Adipocyte (in vitro differentiated cells): Measurements from ENCODE around the gene GRHL1.

Experiments used
- DNase-seq: peaks from one replicate; pipeline ENCODE4 v3.0.0-alpha.2; 2015; ENCODE audit warnings: low read depth
- H3K27me3 ChIP-seq: replicated peaks from 2 replicates; pipeline ENCODE4 v1.7.0; 2013; ENCODE audit warnings: mild to moderate bottlenecking, low read length, moderate library complexity; ENCODE audit not compliant: control insufficient read depth, insufficient read depth
- H3K36me3 ChIP-seq: 2 replicates; pipeline ENCODE4 v1.7.0; 2013; ENCODE audit warnings: low read length, mild to moderate bottlenecking, moderate library complexity; ENCODE audit not compliant: control insufficient read depth, insufficient read depth, severe bottlenecking
- H3K4me1 ChIP-seq: 2 replicates; pipeline ENCODE4 v1.7.0; 2013; ENCODE audit warnings: mild to moderate bottlenecking, low read length, moderate library complexity; ENCODE audit not compliant: control insufficient read depth, insufficient read depth
- H3K4me3 ChIP-seq: 2 replicates; pipeline ENCODE4 v1.7.0; 2013; ENCODE audit warnings: mild to moderate bottlenecking, low read length, moderate library complexity
- H3K9ac ChIP-seq: 2 replicates; pipeline ENCODE4 v1.7.0; 2013; ENCODE audit warnings: mild to moderate bottlenecking, low read length, moderate library complexity
- H3K9me3 ChIP-seq: 2 replicates; pipeline ENCODE4 v1.7.0; 2013; ENCODE audit warnings: mild to moderate bottlenecking, low read length, moderate library complexity; ENCODE audit not compliant: control insufficient read depth

Gene GRHL1

DNA sequence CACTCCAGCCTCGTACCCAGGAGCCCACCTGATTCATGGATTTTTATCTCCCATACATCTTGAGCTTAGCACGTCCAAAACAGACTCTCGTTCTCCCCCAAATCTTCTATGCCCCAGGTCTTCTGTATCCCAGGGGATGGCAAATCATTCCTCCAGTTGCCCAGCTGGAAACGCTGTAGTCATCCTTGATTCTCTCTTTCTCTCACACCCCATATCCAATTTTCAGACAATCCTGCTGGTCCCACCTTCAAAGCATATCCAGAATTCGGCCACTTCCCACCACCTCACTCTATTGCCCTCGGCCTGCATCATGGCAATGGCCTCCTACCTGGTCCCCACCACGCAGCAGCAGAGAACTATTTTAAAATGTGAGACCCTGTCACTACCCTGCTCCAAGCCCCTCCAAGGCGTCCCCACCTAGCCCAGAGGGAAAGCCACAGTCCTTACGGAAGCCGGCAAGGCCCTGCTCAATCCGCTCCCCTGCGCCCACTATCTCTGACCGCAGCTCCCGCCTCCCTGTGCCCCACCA lies 1.4 kb upstream of the GRHL1 start:
- Histone ChIP-seq H3K4me3 (no peak overlapping the region), H3K36me3 (no peaks in the 10 kb centered on the region), H3K27me3 (peaks cover 8% of the 10 kb centered on the region), H3K4me1 (peaks cover 7% of the 10 kb centered on the region), H3K9ac (no peak overlapping the region), H3K9me3 (no peaks in the 10 kb centered on the region)
- no peak for DNase-seq

DNA sequence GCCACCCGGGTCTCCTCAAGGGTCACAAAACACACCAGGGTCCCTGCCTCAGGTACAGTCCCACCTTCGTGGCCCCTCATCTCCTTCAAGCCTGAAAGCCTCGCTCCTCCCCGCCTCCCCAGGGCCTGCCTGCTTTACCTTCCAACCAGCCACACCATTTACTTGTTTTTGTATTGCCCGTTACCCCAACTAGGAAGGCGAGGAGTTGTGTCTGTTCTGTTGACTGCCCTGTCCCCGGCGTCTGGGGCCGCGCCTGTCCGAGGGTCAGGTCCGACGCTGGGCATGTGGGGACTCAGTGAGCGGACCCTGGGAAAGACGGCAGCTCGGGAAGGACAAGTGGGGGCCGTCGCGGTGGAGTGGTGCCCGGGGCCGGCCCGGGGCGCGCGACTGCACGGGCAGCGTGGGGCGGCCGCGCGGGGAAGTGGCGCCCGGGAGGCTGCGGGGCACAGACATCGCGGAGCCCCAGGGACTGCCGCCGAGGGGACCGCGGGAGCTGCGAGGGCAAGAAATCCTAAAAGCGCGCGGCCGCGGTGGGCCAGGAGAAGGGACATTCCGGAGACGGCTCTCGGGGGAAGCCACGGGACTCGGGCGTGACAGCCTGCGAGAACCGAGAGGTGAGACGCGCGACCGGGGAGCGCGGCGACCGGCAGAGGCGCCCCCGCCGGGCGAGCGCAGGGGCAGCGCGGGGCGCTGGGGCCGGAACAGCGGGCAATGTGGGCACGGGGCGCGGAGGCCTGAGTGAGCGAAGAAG lies 797 bp upstream of the GRHL1 start:
- peak; percentile 70 for DNase-seq
- H3K9me3 ChIP-seq = no peaks in the 10 kb centered on the region
- H3K27me3 ChIP-seq = peaks cover 5% of the 10 kb centered on the region
- H3K4me3 ChIP-seq = peak overlapping the region; percentile 79
- H3K9ac ChIP-seq = peak overlapping the region; percentile 74
- peaks cover 2% of the 10 kb centered on the region for H3K36me3 ChIP-seq
- peaks cover 7% of the 10 kb centered on the region for H3K4me1 ChIP-seq

DNA sequence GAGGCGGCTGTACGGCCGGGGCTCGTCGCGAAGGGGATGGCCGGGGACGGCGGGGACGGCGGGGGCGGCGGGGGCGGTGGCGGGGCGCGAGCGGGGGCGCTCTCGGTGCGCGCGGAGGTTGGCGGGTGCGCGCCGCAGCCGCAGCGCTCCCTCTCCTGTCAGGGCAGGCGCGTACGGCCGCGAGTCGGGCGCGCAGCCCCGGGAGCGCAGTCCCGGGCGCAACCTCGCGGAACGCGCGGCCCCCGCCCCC lies 296 bp upstream of the GRHL1 start:
- Histone ChIP-seq H3K9me3 (no peaks in the 10 kb centered on the region), H3K9ac (peak overlapping the region; percentile 74), H3K36me3 (peaks cover 3% of the 10 kb centered on the region), H3K27me3 (peaks cover under 1% of the 10 kb centered on the region), H3K4me1 (peaks cover 7% of the 10 kb centered on the region), H3K4me3 (peak overlapping the region; percentile 79)
- DNase-seq = no peak

DNA sequence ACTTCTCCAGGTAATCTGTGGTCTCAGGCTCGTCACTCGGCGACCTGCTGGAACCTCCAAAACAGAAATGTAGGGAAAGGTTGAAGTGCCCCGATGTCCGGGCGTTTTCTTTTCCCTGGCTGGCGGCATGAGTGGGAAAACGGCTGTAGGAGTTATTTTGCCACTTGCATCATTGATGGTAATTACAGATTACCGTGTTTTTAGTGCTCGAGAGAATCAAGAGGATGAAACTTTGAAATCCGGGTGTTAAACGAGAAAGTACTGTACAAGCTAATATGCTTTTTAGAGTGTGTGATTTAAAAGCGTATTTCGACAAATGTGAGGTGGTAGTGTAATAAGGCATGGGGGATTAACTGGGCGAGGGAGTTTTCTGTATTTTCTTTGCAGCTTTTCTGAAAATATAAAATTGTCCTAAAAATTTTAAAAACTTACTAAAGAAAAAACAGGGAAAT lies 819 bp downstream of the GRHL1 start:
- peak overlapping the region; percentile 81 for H3K4me3 ChIP-seq
- DNase-seq = no peak
- H3K9me3 ChIP-seq = no peaks in the 10 kb centered on the region
- H3K27me3 ChIP-seq = no peaks in the 10 kb centered on the region
- peak overlapping the region; percentile 65 for H3K9ac ChIP-seq
- H3K4me1 ChIP-seq = peaks cover 7% of the 10 kb centered on the region
- H3K36me3 ChIP-seq = peaks cover 3% of the 10 kb centered on the region

DNA sequence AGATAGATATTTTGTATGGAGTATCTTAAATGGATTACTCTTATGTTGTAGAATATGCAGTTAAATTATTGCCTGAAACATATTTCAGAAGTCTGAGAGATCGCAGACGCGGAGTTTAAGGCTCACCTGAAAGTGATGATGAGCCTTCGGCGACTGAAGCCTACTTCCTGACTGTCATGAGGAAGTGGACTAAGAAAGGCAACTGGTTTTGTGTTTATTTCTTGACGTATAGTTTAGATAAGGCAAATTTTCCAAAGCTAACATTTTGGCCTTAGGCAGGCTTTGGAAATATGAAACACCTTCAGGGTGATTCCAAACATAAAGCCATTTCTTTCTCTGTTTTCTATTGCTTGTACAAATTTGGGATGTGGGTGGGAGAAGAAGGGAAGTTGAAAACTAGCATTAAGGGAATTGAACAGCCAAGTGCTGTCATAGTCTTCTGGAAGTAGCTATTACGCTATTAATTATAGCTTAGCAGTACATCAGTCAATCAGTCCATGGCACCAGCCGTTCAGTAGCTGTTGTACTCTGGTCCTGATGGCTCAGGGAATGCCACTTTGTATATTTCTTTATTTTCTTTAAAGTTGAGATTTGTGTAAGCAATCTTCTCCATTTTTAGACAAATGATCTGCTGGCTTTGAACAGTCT lies 1.5 kb downstream of the GRHL1 start:
- Histone ChIP-seq H3K9me3 (no peaks in the 10 kb centered on the region), H3K36me3 (peaks cover 3% of the 10 kb centered on the region), H3K4me3 (peak overlapping the region; percentile 81), H3K9ac (no peak overlapping the region), H3K27me3 (no peaks in the 10 kb centered on the region), H3K4me1 (peaks cover 7% of the 10 kb centered on the region)
- no peak for DNase-seq

DNA sequence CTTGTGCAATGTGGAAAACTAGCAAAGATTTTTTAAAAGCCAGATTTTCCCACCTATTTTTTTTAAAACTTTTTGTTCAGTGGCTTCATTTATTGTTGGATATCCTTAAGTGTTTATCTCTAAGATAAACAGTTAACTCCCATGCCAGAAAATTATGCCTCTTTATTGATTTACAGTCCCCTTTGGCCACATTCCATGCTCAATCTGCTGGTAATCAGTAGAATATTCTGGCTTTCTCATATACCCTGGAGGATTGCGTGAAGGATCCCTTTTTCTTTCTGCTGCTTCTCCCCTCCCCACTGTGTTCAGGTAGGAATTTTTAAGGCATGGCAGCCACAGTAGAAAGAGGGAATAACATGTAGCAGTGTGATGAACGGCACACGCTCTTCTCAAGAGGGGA lies 2.6 kb downstream of the GRHL1 start:
- peaks cover 3% of the 10 kb centered on the region for H3K36me3 ChIP-seq
- H3K9ac ChIP-seq = no peak overlapping the region
- H3K4me1 ChIP-seq = peaks cover 7% of the 10 kb centered on the region
- DNase-seq = no peak
- no peak overlapping the region for H3K4me3 ChIP-seq
- H3K9me3 ChIP-seq = no peaks in the 10 kb centered on the region
- no peaks in the 10 kb centered on the region for H3K27me3 ChIP-seq

DNA sequence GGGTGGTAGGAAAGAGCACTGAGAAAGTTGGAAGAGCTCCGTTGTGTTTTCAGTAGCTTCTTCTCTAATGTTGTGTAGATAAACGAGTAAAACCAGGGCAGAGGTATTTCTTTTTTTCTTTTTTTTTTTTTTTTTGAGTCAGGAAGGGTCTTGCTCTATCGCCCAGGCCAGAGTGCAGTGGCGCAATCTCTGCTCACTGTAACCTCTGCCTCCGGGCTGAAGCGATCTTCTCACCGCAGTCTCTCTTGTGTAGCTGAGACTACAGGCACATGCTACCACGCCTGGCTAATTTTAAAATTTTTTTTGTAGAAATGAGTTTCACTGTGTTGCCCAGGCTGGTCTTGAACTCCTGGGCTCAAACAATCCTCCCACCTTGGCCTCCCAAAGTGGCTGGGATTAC lies 6.6 kb downstream of the GRHL1 start:
- DNase-seq = no peak
- H3K9me3 ChIP-seq = no peaks in the 10 kb centered on the region
- H3K4me1 ChIP-seq = peaks cover 7% of the 10 kb centered on the region
- H3K36me3 ChIP-seq = peaks cover 3% of the 10 kb centered on the region
- no peak overlapping the region for H3K4me3 ChIP-seq
- no peak overlapping the region for H3K9ac ChIP-seq
- no peaks in the 10 kb centered on the region for H3K27me3 ChIP-seq

DNA sequence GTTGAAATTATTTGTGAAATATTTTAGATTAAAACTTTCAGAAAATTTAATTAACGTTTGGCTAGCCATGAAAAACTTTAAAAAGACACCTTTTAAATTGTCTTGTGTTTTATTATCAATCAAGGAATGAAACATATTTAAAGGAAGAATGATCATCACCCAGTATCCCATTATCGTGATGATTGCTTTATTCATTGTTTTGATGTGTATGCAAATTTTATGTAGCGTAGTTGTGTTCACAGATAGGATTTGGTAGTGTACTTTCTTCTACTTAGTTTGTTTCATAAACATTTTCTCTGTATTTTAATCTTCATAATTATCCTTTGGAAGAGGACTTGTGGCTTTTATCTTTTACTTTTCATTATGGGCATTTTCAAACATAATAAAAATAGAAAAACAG lies 7.8 kb downstream of the GRHL1 start:
- Histone ChIP-seq H3K9ac (no peak overlapping the region), H3K9me3 (no peaks in the 10 kb centered on the region), H3K27me3 (no peaks in the 10 kb centered on the region), H3K4me3 (no peak overlapping the region), H3K4me1 (peaks cover 3% of the 10 kb centered on the region), H3K36me3 (peaks cover 3% of the 10 kb centered on the region)
- no peak for DNase-seq

DNA sequence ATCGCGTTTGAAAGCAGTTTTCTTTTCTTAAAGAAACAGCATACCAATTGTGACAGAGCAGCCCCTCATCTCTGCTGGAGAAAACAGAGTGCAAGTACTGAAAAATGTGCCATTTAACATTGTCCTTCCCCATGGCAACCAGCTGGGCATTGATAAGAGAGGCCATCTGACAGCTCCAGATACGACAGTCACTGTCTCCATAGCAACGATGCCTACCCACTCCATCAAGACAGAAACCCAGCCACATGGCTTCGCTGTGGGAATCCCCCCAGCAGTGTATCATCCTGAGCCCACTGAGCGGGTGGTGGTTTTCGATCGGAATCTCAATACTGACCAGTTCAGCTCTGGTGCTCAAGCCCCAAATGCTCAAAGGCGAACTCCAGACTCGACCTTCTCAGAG lies 9.5 kb downstream of the GRHL1 start:
- Histone ChIP-seq H3K9me3 (no peaks in the 10 kb centered on the region), H3K4me1 (no peaks in the 10 kb centered on the region), H3K36me3 (peaks cover 8% of the 10 kb centered on the region), H3K4me3 (no peak overlapping the region), H3K9ac (no peak overlapping the region), H3K27me3 (no peaks in the 10 kb centered on the region)
- DNase-seq = no peak

DNA sequence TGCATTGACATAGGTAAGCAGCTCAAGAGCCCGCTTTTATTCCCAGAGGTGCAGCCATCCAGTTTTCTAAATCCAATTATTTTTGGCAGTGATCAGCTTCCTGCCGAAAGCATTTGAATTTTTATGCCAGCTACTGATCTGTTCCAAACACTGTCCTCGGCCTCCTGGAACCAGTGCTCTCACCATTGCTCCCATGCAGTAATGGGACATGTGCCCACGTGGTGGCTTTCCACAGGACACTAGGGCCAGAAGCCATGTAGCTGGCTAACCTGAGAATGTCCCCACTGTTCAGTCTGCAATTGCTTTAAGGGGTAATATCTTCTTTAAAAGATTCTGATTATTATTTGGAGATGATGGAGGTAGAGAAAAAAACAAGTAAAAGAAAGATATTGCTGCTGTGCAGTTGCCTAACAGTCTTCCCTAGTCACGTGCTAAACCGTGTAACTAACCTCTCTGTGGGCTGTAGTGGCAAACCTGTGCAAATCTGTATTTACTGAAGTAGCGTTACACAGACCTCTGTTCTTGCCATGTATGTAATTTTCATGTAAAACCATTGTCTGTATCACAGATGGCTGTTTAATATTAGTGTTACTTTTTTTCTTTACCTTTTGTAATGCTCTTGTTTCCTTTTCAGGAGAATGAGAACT lies 13.0 kb downstream of the GRHL1 start:
- Histone ChIP-seq H3K9me3 (no peaks in the 10 kb centered on the region), H3K4me1 (no peaks in the 10 kb centered on the region), H3K4me3 (no peak overlapping the region), H3K9ac (no peak overlapping the region), H3K36me3 (peaks cover 8% of the 10 kb centered on the region), H3K27me3 (no peaks in the 10 kb centered on the region)
- DNase-seq = no peak

DNA sequence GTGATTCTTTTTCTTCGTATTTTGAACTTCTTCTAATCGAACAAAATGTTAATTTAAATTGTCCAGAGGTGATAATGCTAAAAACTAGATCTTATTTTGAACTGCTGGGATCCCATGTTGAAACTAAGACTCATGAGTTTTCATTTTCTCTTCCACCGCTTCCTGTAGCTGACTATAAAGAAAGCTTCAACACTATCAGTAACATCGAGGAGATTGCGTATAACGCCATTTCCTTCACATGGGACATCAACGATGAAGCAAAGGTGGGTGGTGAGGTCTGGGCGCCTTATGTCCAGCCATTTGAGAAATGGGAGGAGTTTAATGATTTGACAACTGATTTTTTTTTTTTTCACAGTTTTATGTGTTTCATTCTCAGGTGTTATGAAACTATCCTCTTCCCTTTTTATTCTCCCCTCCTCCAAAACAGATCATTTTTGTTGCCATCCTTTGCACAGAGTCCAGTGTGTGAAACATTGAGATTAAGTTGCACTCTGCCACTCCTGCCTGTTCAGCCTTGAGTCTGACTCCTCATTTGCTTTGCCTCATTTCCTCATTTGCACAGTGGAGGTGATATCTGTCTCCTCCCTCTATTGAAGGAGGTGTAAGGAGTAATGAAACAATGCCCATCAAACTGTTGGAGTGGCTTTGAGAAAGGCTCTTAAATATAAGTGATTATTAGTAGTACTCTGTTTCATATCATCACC lies 13.8 kb downstream of the GRHL1 start:
- no peak for DNase-seq
- peaks cover 8% of the 10 kb centered on the region for H3K36me3 ChIP-seq
- H3K27me3 ChIP-seq = no peaks in the 10 kb centered on the region
- no peak overlapping the region for H3K4me3 ChIP-seq
- no peak overlapping the region for H3K9ac ChIP-seq
- peaks cover 2% of the 10 kb centered on the region for H3K4me1 ChIP-seq
- no peaks in the 10 kb centered on the region for H3K9me3 ChIP-seq
